ENCODE data around the gene MED12L.

DNA sequence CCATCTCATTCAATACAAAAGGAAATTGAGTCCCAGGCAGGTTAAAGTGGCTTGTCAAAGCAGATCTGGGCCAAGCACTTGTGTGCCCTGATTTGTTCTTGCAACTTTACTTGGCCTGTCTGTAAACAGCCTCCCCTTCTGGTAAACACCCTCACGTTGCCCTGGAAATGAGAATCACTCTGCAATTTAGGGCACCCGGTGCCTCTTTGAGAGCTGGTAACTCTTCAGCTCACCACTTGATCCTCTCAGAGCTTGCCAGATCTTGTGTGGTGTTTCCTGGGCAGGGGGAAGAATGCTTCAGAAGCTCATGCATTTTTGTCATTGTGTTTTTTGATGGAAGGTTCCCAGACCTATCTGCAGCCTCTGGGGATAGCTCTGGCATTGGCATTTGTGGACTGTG lies 11.3 kb downstream of the MED12L start:
- no peak for TF ChIP-seq CTCF (IDR thresholded peaks at IDR 0.05; ENCODE audit: poor library complexity)
- TF ChIP-seq EZH2 (IDR thresholded peaks at IDR 0.05; ENCODE audit: borderline replicate concordance) = no peak
